ENCODE measurements around the gene NDUFA7. TPM values are rescaled to one million over a fixed set of nuclear protein-coding genes. Genes with fewer than 3 reads are reported as not detected.
"Not testable (repeated sequence)": the region's sequence is repeated elsewhere in the genome, so short reads cannot be mapped to it uniquely, and the experiment has no call there.

Gene NDUFA7
- total RNA-seq, 4 donors from 2014 or later = 14.5 to 44.2 (median 33.1) TPM

- no peak for TF ChIP-seq CTCF (IDR thresholded peaks at IDR 0.05)
- ATAC-seq (ENCODE audit: low FRiP score) = no peak
- DNase-seq (ENCODE audit: low spot score) = no peak
Observed at GRCh38 chr19:8323781-8324185, 2.6 kb upstream of the NDUFA7 start.

GRCh38 chr19:8322638-8322997, 1.4 kb upstream of the NDUFA7 start:
- no peak for ATAC-seq (ENCODE audit: low FRiP score)
- DNase-seq (ENCODE audit: low spot score) = no peak
- no peak for TF ChIP-seq CTCF (IDR thresholded peaks at IDR 0.05)

- DNase-seq (ENCODE audit: low spot score) = no peak
- no peak for ATAC-seq (ENCODE audit: low FRiP score)
- no peak for TF ChIP-seq CTCF (IDR thresholded peaks at IDR 0.05)
Observed at GRCh38 chr19:8321986-8322637, 937 bp upstream of the NDUFA7 start.

- ATAC-seq (ENCODE audit: low FRiP score) (no peak), DNase-seq (ENCODE audit: low spot score) (no peak)
Observed at GRCh38 chr19:8320564-8321066, 560 bp downstream of the NDUFA7 start.

GRCh38 chr19:8319807-8320520, 1.2 kb downstream of the NDUFA7 start:
- DNase-seq (ENCODE audit: low spot score) = no peak
- no peak for ATAC-seq (ENCODE audit: low FRiP score)
- no peak for TF ChIP-seq CTCF (IDR thresholded peaks at IDR 0.05)

More at GRCh38 chr19:8320564-8321066, 560 bp downstream of the NDUFA7 start:
- no peak for TF ChIP-seq CTCF (IDR thresholded peaks at IDR 0.05)

GRCh38 chr19:8318835-8319234, 2.3 kb downstream of the NDUFA7 start:
- ATAC-seq (ENCODE audit: low FRiP score); DNase-seq (ENCODE audit: low spot score): not testable (repeated sequence)

- ATAC-seq (ENCODE audit: low FRiP score) (no peak), DNase-seq (ENCODE audit: low spot score) (no peak)
- no peak for TF ChIP-seq CTCF (IDR thresholded peaks at IDR 0.05)
Observed at GRCh38 chr19:8316351-8317125, 4.6 kb downstream of the NDUFA7 start.

GRCh38 chr19:8314981-8315640, 6.1 kb downstream of the NDUFA7 start:
- not testable (repeated sequence) for DNase-seq (ENCODE audit: low spot score); ATAC-seq (ENCODE audit: low FRiP score)
